HT1080 (cell line): Measurements from ENCODE around the gene FOS. TPM values are rescaled to one million over a fixed set of nuclear protein-coding genes. Genes with fewer than 3 reads are reported as not detected.

Experiments used
- DNase-seq: peaks from one replicate; pipeline ENCODE4 v3.0.0-alpha.2; 2015; ENCODE audit warnings: low read depth
- total RNA-seq: library from RNA; depleted of rRNA; stranded (reverse); fragments of >200 nt; shearing (Covaris generic); gene quantifications from 2 replicates; pipeline ENCODE4 v1.2.3, GENCODE V29; 2014

Gene FOS
- total RNA-seq, 1 experiment from 2014 or later = 3.2 TPM

GRCh38 chr14:75249958-75250336, 28.7 kb upstream of the FOS start:
- no peak for DNase-seq

- no peak for DNase-seq
These were observed 27.8 kb upstream of the FOS start for GRCh38 chr14:75250800-75251199.

- DNase-seq = no peak
These were observed 26.3 kb upstream of the FOS start for GRCh38 chr14:75252254-75252837.

- no peak for DNase-seq
These were observed 24.2 kb upstream of the FOS start for GRCh38 chr14:75254381-75254822.

- no peak for DNase-seq
These were observed 23.6 kb upstream of the FOS start for GRCh38 chr14:75254901-75255584.

- no peak for DNase-seq
These were observed 20.4 kb upstream of the FOS start for GRCh38 chr14:75258079-75258802.

GRCh38 chr14:75258803-75259509, 19.7 kb upstream of the FOS start:
- peak; percentile 99 for DNase-seq

GRCh38 chr14:75259510-75259855, 19.1 kb upstream of the FOS start:
- peak; percentile 57 for DNase-seq

- DNase-seq = no peak
These were observed 18.4 kb upstream of the FOS start for GRCh38 chr14:75260025-75260763.

GRCh38 chr14:75261820-75262219, 16.8 kb upstream of the FOS start:
- no peak for DNase-seq

- DNase-seq = no peak
These were observed 16.0 kb upstream of the FOS start for GRCh38 chr14:75262641-75263040.

- DNase-seq = no peak
These were observed 14.6 kb upstream of the FOS start for GRCh38 chr14:75264036-75264435.

- DNase-seq = no peak
These were observed 11.4 kb upstream of the FOS start for GRCh38 chr14:75267141-75267721.

- DNase-seq = no peak
These were observed 9.7 kb upstream of the FOS start for GRCh38 chr14:75268633-75269550.

GRCh38 chr14:75271514-75271913, 7.1 kb upstream of the FOS start:
- DNase-seq = no peak

GRCh38 chr14:75273272-75274049, 5.2 kb upstream of the FOS start:
- no peak for DNase-seq

GRCh38 chr14:75274050-75274898, 4.4 kb upstream of the FOS start:
- no peak for DNase-seq

GRCh38 chr14:75274899-75275569, 3.6 kb upstream of the FOS start:
- no peak for DNase-seq
